NK-92 treated with Interleukin-12 subunit alpha and Interleukin-12 subunit beta, amount 100 ng/mL, for 24 hours (cell line): ENCODE measurements around the gene KDM4B.

ENCODE experiments used
- DNase-seq: peaks from one replicate; lab custom pipeline; 2025; lab: John Stamatoyannopoulos, UW

The KDM4B gene

GRCh38 chr19:5124111-5124855 lies 155.4 kb downstream of the KDM4B start:
- no peak for DNase-seq

- no peak for DNase-seq
Measured at GRCh38 chr19:5125376-5125775, 156.5 kb downstream of the KDM4B start.

- DNase-seq = no peak
Measured at GRCh38 chr19:5125797-5126497, 157.0 kb downstream of the KDM4B start.

- no peak for DNase-seq
Measured at GRCh38 chr19:5126498-5127223, 157.7 kb downstream of the KDM4B start.

GRCh38 chr19:5127717-5128116 lies 158.8 kb downstream of the KDM4B start:
- DNase-seq = no peak

GRCh38 chr19:5128251-5128935 lies 159.5 kb downstream of the KDM4B start:
- DNase-seq = no peak

GRCh38 chr19:5128936-5129389 lies 160.1 kb downstream of the KDM4B start:
- no peak for DNase-seq

- DNase-seq = no peak
Measured at GRCh38 chr19:5129691-5130090, 160.8 kb downstream of the KDM4B start.

- no peak for DNase-seq
Measured at GRCh38 chr19:5130371-5131030, 161.6 kb downstream of the KDM4B start.

- no peak for DNase-seq
Measured at GRCh38 chr19:5131031-5131505, 162.2 kb downstream of the KDM4B start.

- no peak for DNase-seq
Measured at GRCh38 chr19:5131506-5132205, 162.7 kb downstream of the KDM4B start.

- DNase-seq = no peak
Measured at GRCh38 chr19:5132206-5132560, 163.3 kb downstream of the KDM4B start.

- no peak for DNase-seq
Measured at GRCh38 chr19:5132698-5133651, 164.1 kb downstream of the KDM4B start.

GRCh38 chr19:5133986-5134595 lies 165.2 kb downstream of the KDM4B start:
- DNase-seq = no peak

GRCh38 chr19:5134691-5135090 lies 165.8 kb downstream of the KDM4B start:
- no peak for DNase-seq

GRCh38 chr19:5136073-5136855 lies 167.4 kb downstream of the KDM4B start:
- no peak for DNase-seq

- DNase-seq = no peak
Measured at GRCh38 chr19:5137114-5137513, 168.2 kb downstream of the KDM4B start.

- DNase-seq = no peak
Measured at GRCh38 chr19:5137571-5138124, 168.7 kb downstream of the KDM4B start.
